Esophagus (tissue), 2 donors: Measurements from ENCODE around the gene CRMP1. TPM values are rescaled to one million over a fixed set of nuclear protein-coding genes. Genes with fewer than 3 reads are reported as not detected.

Source experiments
- H3K27ac ChIP-seq, 2 donors: one replicate each; pipeline ENCODE4 v1.5.1; 2013; ENCODE audit warnings: low read depth in 2 of 2, mild to moderate bottlenecking in 2 of 2, inconsistent platforms in 1 of 2, low read length in 1 of 2, moderate library complexity in 1 of 2
- H3K27me3 ChIP-seq, 2 donors: one replicate each; pipeline ENCODE4 v1.6.1; 2013; ENCODE audit warnings: low read length in 2 of 2, control low read depth in 1 of 2, mild to moderate bottlenecking in 1 of 2; ENCODE audit not compliant: insufficient read depth in 2 of 2, control insufficient read depth in 1 of 2
- H3K36me3 ChIP-seq, 2 donors: one replicate each; pipeline ENCODE4 v1.6.1; 2013; ENCODE audit warnings: low read length in 1 of 2; ENCODE audit not compliant: control insufficient read depth in 2 of 2, insufficient read depth in 2 of 2
- H3K4me1 ChIP-seq, 2 donors: one replicate each; pipeline ENCODE4 v1.6.1; 2013; ENCODE audit warnings: low read length in 1 of 2; ENCODE audit not compliant: control insufficient read depth in 2 of 2, insufficient read depth in 2 of 2
- H3K4me3 ChIP-seq, 2 donors: one replicate each; pipeline ENCODE4 v1.5.1; 2013; ENCODE audit warnings: low read length in 2 of 2, mild to moderate bottlenecking in 2 of 2, low read depth in 1 of 2, moderate library complexity in 1 of 2
- H3K9me3 ChIP-seq, 2 donors: one replicate each; pipeline ENCODE4 v1.6.1; 2013; ENCODE audit warnings: mild to moderate bottlenecking in 2 of 2, low read depth in 1 of 2, low read length in 1 of 2, moderate library complexity in 1 of 2; ENCODE audit not compliant: control insufficient read depth in 2 of 2, insufficient read depth in 1 of 2
- WGBS, 2 donors: extraction: QIAGEN DNeasy Blood & Tissue Kit; methylation state at CpG; one replicate each; pipeline ENCODE4 v1.1.7; 2013; 5-methylcytosine and 5-hydroxymethylcytosine counted together
- polyA plus RNA-seq, 2 donors: library from polyadenylated mRNA; stranded (reverse); fragments of 200-250 nt; gene quantifications; one replicate each; pipeline ENCODE4 v1.2.3, GENCODE V29; 2013
- donor health status: healthy with polysubstance abuse.
- donor health status: Bipolar disorder and iron deficiency.

The CRMP1 gene
- polyA plus RNA-seq, 2 donors, result 0.35 to 2.3 TPM

DNA sequence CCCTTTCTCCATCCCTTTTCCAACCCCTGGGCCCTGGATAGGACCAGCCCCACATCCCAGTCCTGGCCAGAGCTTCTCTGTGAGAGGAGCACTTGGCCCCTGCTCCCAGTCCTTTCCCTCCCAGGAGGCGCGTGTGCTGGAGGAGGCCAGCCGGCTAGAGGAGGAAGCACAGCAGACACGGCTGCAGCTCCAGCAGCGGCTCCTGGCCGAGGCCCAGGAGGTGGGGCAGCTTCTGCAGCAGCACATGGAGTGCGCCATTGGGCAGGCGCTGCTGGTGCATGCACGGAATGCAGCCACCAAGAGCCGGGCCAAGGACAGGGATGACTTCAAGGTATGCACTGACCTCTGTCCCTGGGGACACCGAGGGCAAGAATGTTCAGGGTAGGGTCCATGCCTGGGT, 94.4 kb downstream of the CRMP1 start:
- no peak overlapping the region for H3K4me3 ChIP-seq
- 77 to 79% methylated on average over 11 of the region's 11 CpGs for WGBS, 2 donors
- H3K27me3 ChIP-seq, result no peaks in the 10 kb centered on the region
- peaks cover 8 to 15% of the 10 kb centered on the region in 2 donors for H3K36me3 ChIP-seq
- H3K9me3 ChIP-seq, result no peaks in the 10 kb centered on the region
- no peak overlapping the region for H3K27ac ChIP-seq
- H3K4me1 ChIP-seq, result no peaks in the 10 kb centered on the region

DNA sequence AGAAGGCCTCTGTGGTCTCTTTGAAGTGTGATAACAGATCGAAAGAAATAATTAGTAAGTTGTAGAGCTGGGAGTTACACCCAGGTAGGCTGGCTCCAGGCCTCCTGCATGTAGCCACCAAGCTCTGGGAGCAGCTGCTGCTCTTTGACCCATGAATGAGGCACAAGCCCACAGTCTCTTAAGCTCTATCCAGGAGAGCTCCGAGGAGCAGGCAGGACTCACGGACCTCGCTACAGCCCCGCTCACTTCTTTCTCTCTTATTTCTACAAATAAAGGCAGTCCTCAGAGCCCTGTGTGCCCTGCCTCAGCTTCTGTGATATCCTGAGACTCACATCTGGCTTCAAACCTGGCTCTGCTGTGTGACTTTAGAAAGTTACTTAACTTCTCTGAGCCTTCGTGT, 95.0 kb downstream of the CRMP1 start:
- Histone ChIP-seq H3K4me3 (no peak overlapping the region), H3K27ac (no peak overlapping the region), H3K4me1 (no peaks in the 10 kb centered on the region), H3K36me3 (peaks cover 4 to 15% of the 10 kb centered on the region in 2 donors), H3K9me3 (no peaks in the 10 kb centered on the region), H3K27me3 (no peaks in the 10 kb centered on the region)
- 90 to 95% methylated on average over 6 of the region's 6 CpGs for WGBS, 2 donors

DNA sequence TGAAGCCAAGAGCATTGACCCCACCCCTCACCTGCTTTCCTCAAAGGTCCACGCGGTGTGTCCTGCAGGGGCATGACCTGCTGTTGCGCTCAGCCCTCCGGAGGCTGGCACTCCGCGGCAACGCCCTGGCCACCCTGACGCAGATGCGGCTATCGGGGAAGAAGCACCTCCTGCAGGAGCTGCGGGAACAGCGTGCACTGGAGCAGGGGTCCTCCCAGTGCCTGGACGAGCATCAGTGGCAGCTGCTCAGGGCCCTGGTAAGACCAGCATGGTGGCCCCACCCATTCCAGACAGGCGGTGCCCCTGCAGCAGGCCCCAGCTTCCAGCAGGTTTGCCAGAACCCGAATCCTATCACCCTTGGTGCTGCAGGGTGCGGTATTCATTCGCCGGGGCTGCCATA, 95.9 kb downstream of the CRMP1 start:
- Histone ChIP-seq H3K4me1 (no peaks in the 10 kb centered on the region), H3K27me3 (no peaks in the 10 kb centered on the region), H3K36me3 (peaks cover 4 to 10% of the 10 kb centered on the region in 2 donors), H3K27ac (no peak overlapping the region), H3K9me3 (no peaks in the 10 kb centered on the region), H3K4me3 (no peak overlapping the region)
- 94 to 97% methylated on average over 18 of the region's 18 CpGs for WGBS, 2 donors

DNA sequence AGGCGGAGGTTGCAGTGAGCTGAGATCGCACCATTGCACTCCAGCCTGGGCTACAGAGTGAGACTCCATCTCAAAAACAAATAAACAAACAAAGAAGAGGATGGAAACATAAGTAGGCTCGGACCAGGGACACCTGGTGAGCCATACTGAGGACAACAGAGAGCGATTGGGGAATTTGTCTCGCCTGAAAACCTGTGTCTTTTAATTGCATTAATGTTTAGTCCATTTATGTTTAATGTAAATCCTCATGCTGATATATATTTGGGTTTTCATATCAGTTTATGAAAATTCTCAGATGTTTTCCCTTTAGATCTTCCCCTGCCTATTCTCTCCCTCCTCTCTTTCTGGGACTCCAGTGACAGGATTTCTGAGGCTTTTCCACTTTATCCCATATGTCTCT, 97.3 kb downstream of the CRMP1 start:
- H3K36me3 ChIP-seq, result peaks cover 4 to 10% of the 10 kb centered on the region in 2 donors
- H3K9me3 ChIP-seq, result no peaks in the 10 kb centered on the region
- H3K27ac ChIP-seq, result no peak overlapping the region
- 93 to 98% methylated on average over 5 of the region's 5 CpGs for WGBS, 2 donors
- no peaks in the 10 kb centered on the region for H3K4me1 ChIP-seq
- H3K4me3 ChIP-seq, result no peak overlapping the region
- H3K27me3 ChIP-seq, result no peaks in the 10 kb centered on the region

DNA sequence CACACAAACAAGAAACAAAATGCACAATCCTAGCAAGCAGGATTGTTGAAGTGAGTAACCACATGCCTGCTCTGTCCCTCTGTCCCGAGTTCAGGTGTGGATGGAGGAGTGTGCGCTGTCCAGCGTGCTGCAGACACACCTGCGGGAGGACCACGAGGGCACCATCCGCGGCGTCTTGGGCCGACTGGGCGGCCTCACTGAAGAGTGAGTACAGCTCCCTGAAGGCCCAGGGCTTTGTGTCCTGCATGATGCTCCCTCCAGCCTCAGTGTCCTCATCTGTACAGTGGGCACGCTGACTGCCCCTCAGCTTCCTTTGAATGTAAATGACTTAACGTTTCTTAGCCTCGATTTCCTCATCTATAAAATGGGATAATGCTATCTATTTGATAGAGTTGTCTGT, 99.4 kb downstream of the CRMP1 start:
- WGBS, 2 donors, result 93% methylated on average over 13 of the region's 13 CpGs
- Histone ChIP-seq H3K4me1 (no peaks in the 10 kb centered on the region), H3K36me3 (peaks cover 4% of the 10 kb centered on the region in 2 donors)

DNA sequence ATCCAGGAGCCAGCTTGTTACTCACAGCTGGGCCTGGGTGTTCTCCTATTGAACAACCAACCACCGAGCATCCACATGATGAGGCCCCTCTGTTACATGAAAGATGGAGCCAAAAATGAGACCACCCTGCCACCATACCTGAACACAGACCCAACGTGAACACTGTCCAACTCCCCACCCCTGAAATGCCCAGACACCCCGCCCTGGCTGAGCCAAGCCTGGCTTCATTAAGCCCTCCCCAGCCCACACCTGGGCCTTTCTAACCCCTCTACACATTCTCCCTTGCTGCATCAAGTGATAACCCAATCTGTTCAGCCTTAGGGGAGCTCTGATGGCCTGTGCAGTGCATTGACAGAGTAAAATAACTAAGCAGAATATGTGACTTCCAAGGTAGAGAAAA, 101.2 kb downstream of the CRMP1 start:
- Histone ChIP-seq H3K4me1 (no peaks in the 10 kb centered on the region), H3K9me3 (no peaks in the 10 kb centered on the region), H3K36me3 (peaks cover 0 to 1% of the 10 kb centered on the region in 2 donors), H3K4me3 (no peak overlapping the region), H3K27ac (no peak overlapping the region), H3K27me3 (no peaks in the 10 kb centered on the region)
- WGBS, 2 donors, result 71 to 78% methylated on average over 3 of the region's 3 CpGs

More for the DNA sequence above, 99.4 kb downstream of the CRMP1 start:
- H3K27me3 ChIP-seq, result no peaks in the 10 kb centered on the region
- no peak overlapping the region for H3K4me3 ChIP-seq
- H3K27ac ChIP-seq, result no peak overlapping the region
- no peaks in the 10 kb centered on the region for H3K9me3 ChIP-seq

DNA sequence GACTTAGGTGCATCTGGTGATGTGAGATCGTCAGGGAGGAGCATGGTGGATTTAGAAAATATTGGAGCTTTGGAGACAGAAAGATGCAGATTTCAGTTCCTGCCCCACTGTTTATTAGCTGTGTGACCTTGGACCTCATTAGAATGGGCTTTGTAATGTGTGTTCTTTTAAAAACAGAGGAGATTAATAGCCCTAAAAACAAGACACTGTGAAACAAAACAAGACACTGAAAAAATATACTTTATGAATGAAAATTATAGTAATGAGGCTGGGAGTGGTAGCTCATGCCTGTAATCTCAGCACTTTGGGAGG, 102.4 kb downstream of the CRMP1 start:
- Histone ChIP-seq H3K4me3 (no peak overlapping the region), H3K9me3 (no peaks in the 10 kb centered on the region), H3K27ac (no peak overlapping the region), H3K4me1 (no peaks in the 10 kb centered on the region), H3K27me3 (no peaks in the 10 kb centered on the region), H3K36me3 (no peaks in the 10 kb centered on the region)
- WGBS, 2 donors, result 34 to 45% methylated on average over 1 of the region's 1 CpG

DNA sequence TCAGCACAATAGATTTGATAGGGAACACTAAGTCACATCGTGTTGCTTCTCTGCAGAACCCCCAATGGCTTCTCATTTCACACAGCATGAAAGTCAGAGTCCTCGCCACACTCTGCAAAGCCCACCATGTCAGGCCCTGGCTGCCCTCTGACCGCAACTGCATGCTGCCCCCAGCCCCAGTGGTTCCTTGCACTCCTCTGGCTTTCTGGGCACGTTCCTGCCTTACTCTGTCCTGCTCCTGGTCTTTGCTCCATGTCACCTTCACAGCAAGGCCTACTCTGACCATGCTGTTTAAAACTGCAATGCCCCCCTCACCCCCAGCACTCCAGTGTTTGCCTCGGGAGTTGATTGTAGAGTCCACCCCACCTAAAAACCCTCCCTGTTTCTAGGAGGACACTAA, 103.7 kb downstream of the CRMP1 start:
- 80 to 82% methylated on average over 5 of the region's 5 CpGs for WGBS, 2 donors
- no peaks in the 10 kb centered on the region for H3K27me3 ChIP-seq
- H3K27ac ChIP-seq, result no peak overlapping the region
- no peaks in the 10 kb centered on the region for H3K9me3 ChIP-seq
- H3K4me3 ChIP-seq, result no peak overlapping the region
- no peaks in the 10 kb centered on the region for H3K36me3 ChIP-seq
- H3K4me1 ChIP-seq, result no peaks in the 10 kb centered on the region

DNA sequence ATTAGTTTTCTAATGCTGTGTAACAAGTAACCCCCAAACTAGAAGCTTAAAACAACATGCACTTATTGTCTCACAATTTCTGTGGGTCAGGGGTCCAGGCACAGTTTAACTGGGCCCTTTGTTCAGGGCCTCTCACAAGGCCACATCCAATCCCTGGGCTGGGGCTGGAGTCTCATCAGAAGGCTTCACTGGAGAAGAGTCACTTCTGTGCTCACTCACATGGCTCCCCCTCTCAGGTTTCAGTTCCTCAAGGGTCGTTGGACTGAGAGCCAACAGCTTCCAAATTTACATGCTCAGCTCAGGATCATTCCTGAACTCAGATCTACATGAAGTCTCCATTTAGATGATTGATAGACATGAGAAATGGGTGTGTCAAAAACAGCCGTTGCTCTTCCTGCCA, 104.7 kb downstream of the CRMP1 start:
- Histone ChIP-seq H3K27ac (no peak overlapping the region), H3K9me3 (no peaks in the 10 kb centered on the region), H3K4me1 (no peaks in the 10 kb centered on the region), H3K27me3 (no peaks in the 10 kb centered on the region), H3K4me3 (no peak overlapping the region), H3K36me3 (no peaks in the 10 kb centered on the region)
- 45 to 49% methylated on average over 2 of the region's 2 CpGs for WGBS, 2 donors

DNA sequence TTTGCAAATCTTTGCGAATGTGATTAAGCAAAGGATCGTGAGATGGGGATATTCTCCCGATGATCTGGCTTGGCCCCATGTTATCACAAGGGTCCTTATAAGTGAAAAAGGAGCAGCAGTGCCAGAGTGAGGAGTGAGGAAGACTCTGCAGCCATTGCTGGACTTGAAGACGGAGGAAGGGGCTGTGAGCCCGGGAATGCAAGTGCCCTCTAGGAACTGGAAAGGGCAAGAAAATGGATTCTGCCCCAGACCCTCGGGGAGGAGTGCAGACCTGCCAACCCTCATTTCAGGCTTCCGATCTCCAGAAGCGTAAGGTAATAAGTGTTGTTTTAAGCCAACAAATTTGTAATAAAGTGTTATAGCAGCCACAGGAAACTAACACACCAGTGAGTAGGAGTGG, 105.6 kb downstream of the CRMP1 start:
- Histone ChIP-seq H3K4me3 (no peak overlapping the region), H3K27me3 (no peaks in the 10 kb centered on the region), H3K36me3 (no peaks in the 10 kb centered on the region), H3K9me3 (no peaks in the 10 kb centered on the region), H3K4me1 (no peaks in the 10 kb centered on the region), H3K27ac (no peak overlapping the region)
- WGBS, 2 donors, result 94 to 95% methylated on average over 8 of the region's 8 CpGs
